OCI-LY1 (cell line): ENCODE results near the gene KLB.
"Not testable (repeated sequence)": the region's sequence is repeated elsewhere in the genome, so short reads cannot be mapped to it uniquely, and the experiment has no call there.

Experiments used
- H2AFZ ChIP-seq: fragments of 200-600 bp; sonication (generic), shearing (Covaris generic); 2 replicates; pipeline ENCODE4 v1.6.0; 2014; ENCODE audit warnings: antibody characterized with exemption, mild to moderate bottlenecking, low read length
- H3F3A ChIP-seq: fragments of 200-600 bp; sonication (generic), shearing (Covaris generic); 2 replicates; pipeline ENCODE4 v1.6.0; 2014; ENCODE audit warnings: mild to moderate bottlenecking, antibody characterized with exemption, low read length, moderate library complexity; ENCODE audit not compliant: insufficient read depth
- H3K27ac ChIP-seq: fragments of 200-600 bp; sonication (generic); 2 replicates; pipeline ENCODE4 v1.5.1; 2014; ENCODE audit warnings: low read length, mixed run types, mild to moderate bottlenecking, low read depth; ENCODE audit not compliant: poor library complexity, severe bottlenecking
- H3K27me3 ChIP-seq: fragments of 200-600 bp; sonication (generic); 2 replicates; pipeline ENCODE4 v1.6.0; 2014; ENCODE audit warnings: antibody characterized with exemption, mild to moderate bottlenecking, low read length, moderate library complexity; ENCODE audit not compliant: insufficient read depth
- H3K36me3 ChIP-seq: fragments of 200-600 bp; sonication (generic); 2 replicates; pipeline ENCODE4 v1.6.1; 2014; ENCODE audit warnings: mild to moderate bottlenecking, antibody characterized with exemption, low read length, moderate library complexity, mixed read lengths; ENCODE audit not compliant: insufficient read depth
- H3K4me1 ChIP-seq: fragments of 200-600 bp; sonication (generic); 2 replicates; pipeline ENCODE4 v1.5.1; 2014; ENCODE audit warnings: mild to moderate bottlenecking, low read length, moderate library complexity; ENCODE audit not compliant: insufficient read depth, severe bottlenecking
- H3K4me2 ChIP-seq: fragments of 200-600 bp; sonication (generic), shearing (Covaris generic); 2 replicates; pipeline ENCODE4 v1.6.1; 2014; ENCODE audit warnings: low read length
- H3K4me3 ChIP-seq: fragments of 200-600 bp; sonication (generic); 2 replicates; pipeline ENCODE4 v1.5.1; 2014; ENCODE audit warnings: low read length, low read depth, mild to moderate bottlenecking, mixed read lengths; ENCODE audit not compliant: poor library complexity, severe bottlenecking
- H3K79me2 ChIP-seq: fragments of 200-600 bp; shearing (Covaris generic); 2 replicates; pipeline ENCODE4 v1.6.1; 2016; ENCODE audit warnings: mixed run types, low read length, mixed read lengths; ENCODE audit not compliant: insufficient read depth
- H3K9ac ChIP-seq: fragments of 200-600 bp; sonication (generic), shearing (Covaris generic); 2 replicates; pipeline ENCODE4 v1.6.1; 2014; ENCODE audit warnings: mild to moderate bottlenecking, low read length, mixed read lengths
- H3K9me2 ChIP-seq: fragments of 200-600 bp; sonication (generic), shearing (Covaris generic); 2 replicates; pipeline ENCODE4 v1.6.1; 2014; ENCODE audit warnings: low read depth, mild to moderate bottlenecking, low read length, mixed read lengths
- H3K9me3 ChIP-seq: fragments of 200-600 bp; shearing (Covaris generic); 2 replicates; pipeline ENCODE4 v1.6.1; 2014; ENCODE audit warnings: low read length, mixed read lengths
- H4K20me1 ChIP-seq: fragments of 200-600 bp; sonication (generic), shearing (Covaris generic); 2 replicates; pipeline ENCODE4 v1.6.0; 2016; ENCODE audit warnings: mild to moderate bottlenecking, low read length; ENCODE audit not compliant: insufficient read depth
- CTCF ChIP-seq: fragments of 200-600 bp; sonication (generic), shearing (Covaris generic); IDR thresholded peaks from 2 replicates; pipeline ENCODE4 v1.5.1; 2017; ENCODE audit warnings: mild to moderate bottlenecking, antibody characterized with exemption, low read length, moderate library complexity, mixed read lengths
- EZH2 ChIP-seq: fragments of 200-600 bp; sonication (generic), shearing (Covaris generic); IDR thresholded peaks from 2 replicates; pipeline ENCODE4 v1.8.0; 2017; ENCODE audit warnings: borderline replicate concordance, mixed run types, mild to moderate bottlenecking, antibody characterized with exemption, low read length, moderate library complexity, mixed read lengths

The KLB gene

GRCh38 chr4:39390603-39391002, 16.1 kb upstream of the KLB start:
- Histone ChIP-seq H2AFZ (no peak overlapping the region), H3K27ac (no peak overlapping the region), H3K9me3 (no peaks in the 10 kb centered on the region), H3K4me3 (no peak overlapping the region), H3F3A (no peaks in the 10 kb centered on the region), H3K27me3 (no peaks in the 10 kb centered on the region), H3K4me1 (no peaks in the 10 kb centered on the region), H3K4me2 (no peak overlapping the region), H3K9ac (no peak overlapping the region), H4K20me1 (no peaks in the 10 kb centered on the region), H3K36me3 (no peaks in the 10 kb centered on the region), H3K9me2 (no peaks in the 10 kb centered on the region), H3K79me2 (no peaks in the 10 kb centered on the region)
- no peak for TF ChIP-seq CTCF
- no peak for TF ChIP-seq EZH2

DNA sequence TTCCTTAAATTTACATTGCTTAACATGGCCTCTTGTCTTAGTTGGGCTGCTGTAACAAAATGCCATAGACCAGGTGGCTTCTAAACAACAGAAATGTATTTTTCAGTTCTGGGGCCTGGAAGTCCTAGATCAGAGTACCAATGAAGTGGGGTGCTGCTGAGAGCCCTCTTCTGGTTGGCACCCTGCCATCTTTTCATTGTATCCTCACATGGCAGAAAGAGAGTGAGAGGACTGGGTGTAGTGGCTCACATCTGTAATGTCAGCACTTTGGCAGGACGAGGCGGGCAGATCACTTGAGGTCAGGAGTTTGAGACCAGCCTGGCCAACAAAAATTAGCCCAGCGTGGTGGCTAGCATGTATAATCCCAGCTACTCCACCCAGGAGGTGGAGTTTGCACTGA, 12.0 kb upstream of the KLB start:
- Histone ChIP-seq H3K4me1 (no peaks in the 10 kb centered on the region), H3K79me2 (no peaks in the 10 kb centered on the region), H3K27ac (no peak overlapping the region), H3K9me2 (no peaks in the 10 kb centered on the region), H3K4me3 (no peak overlapping the region), H3F3A (no peaks in the 10 kb centered on the region), H4K20me1 (no peaks in the 10 kb centered on the region), H3K36me3 (no peaks in the 10 kb centered on the region), H3K9me3 (no peaks in the 10 kb centered on the region), H3K27me3 (no peaks in the 10 kb centered on the region), H3K9ac (no peak overlapping the region), H3K4me2 (no peak overlapping the region), H2AFZ (no peak overlapping the region)
- TF ChIP-seq EZH2 (no peak), CTCF (no peak)

DNA sequence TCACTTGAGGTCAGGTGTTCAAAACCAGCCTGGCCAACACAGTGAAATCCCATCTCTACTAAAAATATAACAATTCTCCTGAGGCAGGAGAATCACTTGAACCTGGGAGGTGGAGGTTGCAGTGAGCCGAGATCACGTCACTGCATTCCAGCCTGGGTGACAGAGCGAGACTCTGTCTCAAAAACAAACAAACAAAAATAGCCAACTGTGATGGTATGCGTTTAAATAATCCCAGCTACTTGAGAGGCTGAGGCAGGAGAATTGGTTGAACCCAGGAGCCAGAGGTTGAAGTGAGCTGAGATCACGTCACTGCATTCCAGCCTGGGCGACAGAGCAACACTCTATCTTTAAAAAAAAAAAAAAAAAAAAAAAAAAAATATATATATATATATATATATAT, 5.1 kb upstream of the KLB start:
- H3K4me1 ChIP-seq = peaks cover 12% of the 10 kb centered on the region
- H3K9me3 ChIP-seq, H3K27ac ChIP-seq, H3K79me2 ChIP-seq, H3K9me2 ChIP-seq, H2AFZ ChIP-seq, H3K4me3 ChIP-seq, H3K4me2 ChIP-seq, H3K36me3 ChIP-seq, H4K20me1 ChIP-seq, H3F3A ChIP-seq, H3K9ac ChIP-seq, H3K27me3 ChIP-seq: not testable (repeated sequence)

DNA sequence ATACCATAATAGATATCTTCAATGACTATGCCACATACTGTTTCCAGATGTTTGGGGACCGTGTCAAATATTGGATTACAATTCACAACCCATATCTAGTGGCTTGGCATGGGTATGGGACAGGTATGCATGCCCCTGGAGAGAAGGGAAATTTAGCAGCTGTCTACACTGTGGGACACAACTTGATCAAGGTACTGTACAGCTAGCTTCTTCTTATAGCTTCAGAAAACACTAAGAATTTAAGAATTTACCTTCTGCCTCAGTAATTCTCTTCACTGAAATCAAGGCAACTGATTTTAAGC, 805 bp downstream of the KLB start:
- Histone ChIP-seq H3K4me3 (no peak overlapping the region), H3K27me3 (no peaks in the 10 kb centered on the region), H3K4me2 (no peak overlapping the region), H3K36me3 (no peaks in the 10 kb centered on the region), H3F3A (no peaks in the 10 kb centered on the region), H3K4me1 (peaks cover 22% of the 10 kb centered on the region), H3K9me3 (no peaks in the 10 kb centered on the region), H2AFZ (no peak overlapping the region), H3K9me2 (no peaks in the 10 kb centered on the region), H3K79me2 (no peaks in the 10 kb centered on the region), H3K9ac (no peak overlapping the region), H4K20me1 (no peaks in the 10 kb centered on the region), H3K27ac (no peak overlapping the region)
- TF ChIP-seq CTCF = no peak
- TF ChIP-seq EZH2 = no peak
